ENCODE measurements around the gene FAM171A1.

The FAM171A1 gene

GRCh38 chr10:15253951-15254807, 116.9 kb downstream of the FAM171A1 start:
- Histone ChIP-seq H3K9me3 (ENCODE audit: control insufficient read depth, low read length) (no peaks in the 10 kb centered on the region), H3K27ac (ENCODE audit: insufficient read depth, low read depth, low read length, poor library complexity, severe bottlenecking) (no peak overlapping the region)
- WGBS, 2 experiments, result 75 to 80% methylated on average over 14 to 16 of the region's 16 CpGs

GRCh38 chr10:15252396-15252795, 118.7 kb downstream of the FAM171A1 start:
- H3K36me3 ChIP-seq (ENCODE audit: control insufficient read depth, insufficient read depth, low read length), result no peaks in the 10 kb centered on the region
- WGBS, 2 experiments, result 93 to 95% methylated on average over 11 of the region's 11 CpGs

More at GRCh38 chr10:15253951-15254807, 116.9 kb downstream of the FAM171A1 start:
- no peaks in the 10 kb centered on the region for H3K36me3 ChIP-seq (ENCODE audit: control insufficient read depth, insufficient read depth, low read length)
- no peak overlapping the region for H3K4me3 ChIP-seq (ENCODE audit: insufficient read depth, low read depth, low read length)
- H3K27me3 ChIP-seq (ENCODE audit: control insufficient read depth, insufficient read depth, low read length, poor library complexity, severe bottlenecking), result no peaks in the 10 kb centered on the region
- peaks cover 11% of the 10 kb centered on the region for H3K4me1 ChIP-seq (ENCODE audit: control insufficient read depth, insufficient read depth, low read length)

GRCh38 chr10:15251791-15252380, 119.2 kb downstream of the FAM171A1 start:
- Histone ChIP-seq H3K9me3 (ENCODE audit: control insufficient read depth, low read length) (no peaks in the 10 kb centered on the region), H3K27ac (ENCODE audit: insufficient read depth, low read depth, low read length, poor library complexity, severe bottlenecking) (no peak overlapping the region), H3K4me3 (ENCODE audit: insufficient read depth, low read depth, low read length) (no peak overlapping the region), H3K36me3 (ENCODE audit: control insufficient read depth, insufficient read depth, low read length) (no peaks in the 10 kb centered on the region), H3K27me3 (ENCODE audit: control insufficient read depth, insufficient read depth, low read length, poor library complexity, severe bottlenecking) (no peaks in the 10 kb centered on the region), H3K4me1 (ENCODE audit: control insufficient read depth, insufficient read depth, low read length) (peaks cover 11% of the 10 kb centered on the region)
- WGBS, 2 experiments, result 89 to 90% methylated on average over 11 of the region's 11 CpGs

More at GRCh38 chr10:15252396-15252795, 118.7 kb downstream of the FAM171A1 start:
- Histone ChIP-seq H3K9me3 (ENCODE audit: control insufficient read depth, low read length) (no peaks in the 10 kb centered on the region), H3K4me1 (ENCODE audit: control insufficient read depth, insufficient read depth, low read length) (peaks cover 11% of the 10 kb centered on the region), H3K4me3 (ENCODE audit: insufficient read depth, low read depth, low read length) (no peak overlapping the region), H3K27me3 (ENCODE audit: control insufficient read depth, insufficient read depth, low read length, poor library complexity, severe bottlenecking) (no peaks in the 10 kb centered on the region), H3K27ac (ENCODE audit: insufficient read depth, low read depth, low read length, poor library complexity, severe bottlenecking) (no peak overlapping the region)

GRCh38 chr10:15245530-15245929, 125.6 kb downstream of the FAM171A1 start:
- H3K9me3 ChIP-seq (ENCODE audit: control insufficient read depth, low read length), result no peaks in the 10 kb centered on the region
- no peak overlapping the region for H3K27ac ChIP-seq (ENCODE audit: insufficient read depth, low read depth, low read length, poor library complexity, severe bottlenecking)
- no peak overlapping the region for H3K4me3 ChIP-seq (ENCODE audit: insufficient read depth, low read depth, low read length)
- H3K36me3 ChIP-seq (ENCODE audit: control insufficient read depth, insufficient read depth, low read length), result no peaks in the 10 kb centered on the region
- 73 to 75% methylated on average over 3 of the region's 3 CpGs for WGBS, 2 experiments
- H3K27me3 ChIP-seq (ENCODE audit: control insufficient read depth, insufficient read depth, low read length, poor library complexity, severe bottlenecking), result no peaks in the 10 kb centered on the region
- no peaks in the 10 kb centered on the region for H3K4me1 ChIP-seq (ENCODE audit: control insufficient read depth, insufficient read depth, low read length)

- no peaks in the 10 kb centered on the region for H3K27me3 ChIP-seq (ENCODE audit: control insufficient read depth, insufficient read depth, low read length, poor library complexity, severe bottlenecking)
- no peaks in the 10 kb centered on the region for H3K9me3 ChIP-seq (ENCODE audit: control insufficient read depth, low read length)
- no peak overlapping the region for H3K4me3 ChIP-seq (ENCODE audit: insufficient read depth, low read depth, low read length)
- no peaks in the 10 kb centered on the region for H3K36me3 ChIP-seq (ENCODE audit: control insufficient read depth, insufficient read depth, low read length)
- H3K4me1 ChIP-seq (ENCODE audit: control insufficient read depth, insufficient read depth, low read length), result no peaks in the 10 kb centered on the region
- H3K27ac ChIP-seq (ENCODE audit: insufficient read depth, low read depth, low read length, poor library complexity, severe bottlenecking), result no peak overlapping the region
- WGBS, 2 experiments, result 95% methylated on average over 12 of the region's 12 CpGs
These were observed 126.4 kb downstream of the FAM171A1 start for GRCh38 chr10:15244635-15245197.

- H3K27ac ChIP-seq (ENCODE audit: insufficient read depth, low read depth, low read length, poor library complexity, severe bottlenecking), result no peak overlapping the region
- H3K4me1 ChIP-seq (ENCODE audit: control insufficient read depth, insufficient read depth, low read length), result no peaks in the 10 kb centered on the region
- no peak overlapping the region for H3K4me3 ChIP-seq (ENCODE audit: insufficient read depth, low read depth, low read length)
- WGBS, 2 experiments, result 92% methylated on average over 12 of the region's 12 CpGs
- no peaks in the 10 kb centered on the region for H3K27me3 ChIP-seq (ENCODE audit: control insufficient read depth, insufficient read depth, low read length, poor library complexity, severe bottlenecking)
- H3K9me3 ChIP-seq (ENCODE audit: control insufficient read depth, low read length), result no peaks in the 10 kb centered on the region
- H3K36me3 ChIP-seq (ENCODE audit: control insufficient read depth, insufficient read depth, low read length), result no peaks in the 10 kb centered on the region
These were observed 128.7 kb downstream of the FAM171A1 start for GRCh38 chr10:15242261-15242840.

GRCh38 chr10:15241306-15241705, 129.8 kb downstream of the FAM171A1 start:
- H3K36me3 ChIP-seq (ENCODE audit: control insufficient read depth, insufficient read depth, low read length), result no peaks in the 10 kb centered on the region
- H3K4me3 ChIP-seq (ENCODE audit: insufficient read depth, low read depth, low read length), result no peak overlapping the region
- no peaks in the 10 kb centered on the region for H3K27me3 ChIP-seq (ENCODE audit: control insufficient read depth, insufficient read depth, low read length, poor library complexity, severe bottlenecking)
- no peaks in the 10 kb centered on the region for H3K4me1 ChIP-seq (ENCODE audit: control insufficient read depth, insufficient read depth, low read length)
- no peak overlapping the region for H3K27ac ChIP-seq (ENCODE audit: insufficient read depth, low read depth, low read length, poor library complexity, severe bottlenecking)
- no peaks in the 10 kb centered on the region for H3K9me3 ChIP-seq (ENCODE audit: control insufficient read depth, low read length)
- 96 to 98% methylated on average over 2 to 4 of the region's 4 CpGs for WGBS, 2 experiments

GRCh38 chr10:15238555-15239335, 132.3 kb downstream of the FAM171A1 start:
- Histone ChIP-seq H3K4me3 (ENCODE audit: insufficient read depth, low read depth, low read length) (no peak overlapping the region), H3K4me1 (ENCODE audit: control insufficient read depth, insufficient read depth, low read length) (no peaks in the 10 kb centered on the region), H3K27me3 (ENCODE audit: control insufficient read depth, insufficient read depth, low read length, poor library complexity, severe bottlenecking) (no peaks in the 10 kb centered on the region), H3K9me3 (ENCODE audit: control insufficient read depth, low read length) (no peaks in the 10 kb centered on the region), H3K27ac (ENCODE audit: insufficient read depth, low read depth, low read length, poor library complexity, severe bottlenecking) (no peak overlapping the region), H3K36me3 (ENCODE audit: control insufficient read depth, insufficient read depth, low read length) (no peaks in the 10 kb centered on the region)
- WGBS, 2 experiments, result 95 to 98% methylated on average over 12 of the region's 12 CpGs

GRCh38 chr10:15237351-15237750, 133.7 kb downstream of the FAM171A1 start:
- 92 to 95% methylated on average over 5 of the region's 5 CpGs for WGBS, 2 experiments
- Histone ChIP-seq H3K4me3 (ENCODE audit: insufficient read depth, low read depth, low read length) (no peak overlapping the region), H3K27ac (ENCODE audit: insufficient read depth, low read depth, low read length, poor library complexity, severe bottlenecking) (peak overlapping the region; percentile 16)

More at GRCh38 chr10:15237351-15237750, 133.7 kb downstream of the FAM171A1 start:
- H3K36me3 ChIP-seq (ENCODE audit: control insufficient read depth, insufficient read depth, low read length), result no peaks in the 10 kb centered on the region
- H3K9me3 ChIP-seq (ENCODE audit: control insufficient read depth, low read length), result no peaks in the 10 kb centered on the region
- no peaks in the 10 kb centered on the region for H3K4me1 ChIP-seq (ENCODE audit: control insufficient read depth, insufficient read depth, low read length)
- no peaks in the 10 kb centered on the region for H3K27me3 ChIP-seq (ENCODE audit: control insufficient read depth, insufficient read depth, low read length, poor library complexity, severe bottlenecking)
